GM19328 (cell line): ENCODE data around the gene DDX24.

Experiments
- ATAC-seq: cut with Tn5 transposase; IDR thresholded peaks from one replicate; pipeline ENCODE4 v1.9.1; 2021; ENCODE audit warnings: mild to moderate bottlenecking, moderate library complexity; ENCODE audit not compliant: unreplicated experiment

DDX24 gene, protein sequence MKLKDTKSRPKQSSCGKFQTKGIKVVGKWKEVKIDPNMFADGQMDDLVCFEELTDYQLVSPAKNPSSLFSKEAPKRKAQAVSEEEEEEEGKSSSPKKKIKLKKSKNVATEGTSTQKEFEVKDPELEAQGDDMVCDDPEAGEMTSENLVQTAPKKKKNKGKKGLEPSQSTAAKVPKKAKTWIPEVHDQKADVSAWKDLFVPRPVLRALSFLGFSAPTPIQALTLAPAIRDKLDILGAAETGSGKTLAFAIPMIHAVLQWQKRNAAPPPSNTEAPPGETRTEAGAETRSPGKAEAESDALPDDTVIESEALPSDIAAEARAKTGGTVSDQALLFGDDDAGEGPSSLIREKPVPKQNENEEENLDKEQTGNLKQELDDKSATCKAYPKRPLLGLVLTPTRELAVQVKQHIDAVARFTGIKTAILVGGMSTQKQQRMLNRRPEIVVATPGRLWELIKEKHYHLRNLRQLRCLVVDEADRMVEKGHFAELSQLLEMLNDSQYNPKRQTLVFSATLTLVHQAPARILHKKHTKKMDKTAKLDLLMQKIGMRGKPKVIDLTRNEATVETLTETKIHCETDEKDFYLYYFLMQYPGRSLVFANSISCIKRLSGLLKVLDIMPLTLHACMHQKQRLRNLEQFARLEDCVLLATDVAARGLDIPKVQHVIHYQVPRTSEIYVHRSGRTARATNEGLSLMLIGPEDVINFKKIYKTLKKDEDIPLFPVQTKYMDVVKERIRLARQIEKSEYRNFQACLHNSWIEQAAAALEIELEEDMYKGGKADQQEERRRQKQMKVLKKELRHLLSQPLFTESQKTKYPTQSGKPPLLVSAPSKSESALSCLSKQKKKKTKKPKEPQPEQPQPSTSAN

GRCh38 chr14:94080621-94081385 is at the start of gene DDX24, which contains the start of gene IFI27L1:
Gene DDX24, minus strand, starts transcription at chr14:94081202. Its CDS starts 1,460 bp downstream, at chr14:94079742.
Gene IFI27L1, plus strand, starts transcription at chr14:94081310. Its CDS starts 15,628 bp downstream, at chr14:94096938.
- ATAC-seq = peak; percentile 98

DNA sequence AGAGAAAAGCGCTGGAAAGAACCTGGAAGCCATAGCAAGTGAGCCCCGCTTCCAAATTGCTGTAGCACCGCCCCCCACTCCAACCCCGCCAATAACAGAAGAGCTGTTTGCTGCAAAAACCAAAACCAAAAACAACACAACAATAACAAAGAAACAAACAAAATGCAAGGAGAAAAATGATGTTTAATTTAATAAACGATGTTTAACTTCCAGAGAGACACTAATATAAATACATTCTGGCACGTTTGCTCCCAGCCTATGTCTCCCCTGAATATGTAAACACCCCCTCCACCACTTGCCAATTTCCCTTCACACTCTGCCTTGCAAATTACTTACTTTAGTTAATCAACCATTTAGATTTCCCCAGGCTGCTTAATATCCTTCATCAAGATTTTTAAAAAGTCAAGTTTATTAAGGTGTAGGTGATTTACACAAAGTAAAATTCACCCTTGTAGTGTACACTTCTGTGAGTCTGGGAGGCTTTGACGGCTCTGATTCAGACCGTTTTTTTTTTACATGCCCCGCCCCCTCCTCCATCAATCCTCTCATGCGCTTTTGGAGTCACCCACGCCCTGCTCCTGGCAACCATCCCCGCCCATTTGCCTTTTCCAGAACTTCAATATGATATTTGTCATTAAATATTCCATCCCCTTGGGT is 48.9 kb upstream of the DDX24 start:
- ATAC-seq = no peak

- peak; percentile 88 for ATAC-seq
Measured at GRCh38 chr14:94129111-94129757, 48.2 kb upstream of the DDX24 start, which contains the start of gene IFI27L2. Gene IFI27L2, minus strand, starts transcription at chr14:94129604. Its CDS starts 40 bp downstream, at chr14:94129564.

- no peak for ATAC-seq
Measured at GRCh38 chr14:94128216-94128839, 47.3 kb upstream of the DDX24 start.

GRCh38 chr14:94127330-94127729 is 46.3 kb upstream of the DDX24 start:
- no peak for ATAC-seq

- no peak for ATAC-seq
Measured at GRCh38 chr14:94126800-94127199, 45.8 kb upstream of the DDX24 start.

DNA sequence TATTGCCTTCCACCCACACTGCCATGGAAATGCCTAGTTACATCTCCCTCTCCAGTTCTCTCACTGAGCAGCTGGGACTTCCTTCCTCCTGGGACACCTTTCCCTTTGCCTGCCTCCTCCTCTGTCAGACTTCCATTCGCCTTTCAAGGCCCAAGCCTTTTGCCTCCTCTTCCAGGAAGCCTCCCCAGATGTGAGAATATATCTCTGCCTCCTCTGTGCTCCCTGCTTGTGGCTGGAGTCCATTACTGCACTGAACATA is 45.3 kb upstream of the DDX24 start:
- ATAC-seq = no peak

DNA sequence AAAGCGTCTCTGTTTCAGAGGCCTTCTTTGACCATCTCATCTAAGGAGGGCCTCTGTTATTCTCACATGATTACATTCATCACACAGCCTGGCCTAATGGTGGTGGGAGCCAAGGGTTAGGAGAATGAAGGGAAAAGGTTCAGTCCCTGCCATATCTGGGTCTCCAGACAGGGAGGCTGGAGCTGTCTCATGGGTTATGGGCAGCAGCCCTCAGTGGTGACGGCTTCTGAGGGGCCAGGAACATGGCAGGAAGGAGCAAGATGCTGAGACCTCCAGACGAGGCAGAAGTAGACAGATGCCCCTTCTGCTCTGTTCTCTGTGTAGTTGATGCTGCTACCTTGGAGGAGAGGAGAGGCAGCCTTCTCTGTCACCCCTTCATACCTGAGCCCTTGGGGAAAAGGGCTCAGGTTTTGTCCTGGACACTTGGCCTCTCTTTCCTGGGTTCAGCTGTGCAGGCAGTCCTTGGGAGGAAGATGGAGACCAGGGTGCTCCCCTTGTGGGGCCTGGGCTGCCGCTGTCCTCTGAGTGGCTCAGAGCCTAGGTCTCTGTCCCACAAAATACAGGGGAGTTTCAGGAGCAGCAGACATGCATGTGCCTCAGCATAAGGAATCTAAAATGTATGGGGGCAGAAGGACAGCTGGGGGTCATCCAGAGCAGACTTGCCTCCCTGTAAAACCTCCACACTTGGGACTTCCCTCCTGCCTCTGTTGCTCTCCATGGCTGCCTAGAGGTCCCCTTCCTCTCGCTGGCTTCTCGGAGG is 44.8 kb upstream of the DDX24 start:
- ATAC-seq = no peak

GRCh38 chr14:94124582-94125377 is 43.8 kb upstream of the DDX24 start:
- no peak for ATAC-seq

GRCh38 chr14:94123868-94124267 is 42.9 kb upstream of the DDX24 start:
- ATAC-seq = no peak

DNA sequence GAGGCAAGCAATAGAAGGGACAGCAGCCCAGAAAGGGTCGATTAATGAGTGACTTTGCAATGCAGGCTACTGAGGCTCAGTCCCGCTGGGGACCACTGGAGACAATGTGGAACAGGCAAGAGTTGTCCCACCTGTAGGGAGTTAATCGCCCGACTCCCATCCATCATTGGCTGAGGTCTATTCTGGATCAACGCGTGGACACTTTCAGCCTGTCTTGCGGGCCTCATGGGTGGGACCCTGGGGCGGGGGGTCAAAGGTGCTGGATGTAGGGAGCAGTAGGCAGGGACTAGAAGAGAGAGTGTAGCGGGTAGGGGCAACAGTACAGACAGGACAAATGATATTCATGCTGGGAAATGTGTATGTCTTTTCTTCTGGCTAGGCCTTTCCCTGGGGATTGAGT is 42.3 kb upstream of the DDX24 start:
- no peak for ATAC-seq

DNA sequence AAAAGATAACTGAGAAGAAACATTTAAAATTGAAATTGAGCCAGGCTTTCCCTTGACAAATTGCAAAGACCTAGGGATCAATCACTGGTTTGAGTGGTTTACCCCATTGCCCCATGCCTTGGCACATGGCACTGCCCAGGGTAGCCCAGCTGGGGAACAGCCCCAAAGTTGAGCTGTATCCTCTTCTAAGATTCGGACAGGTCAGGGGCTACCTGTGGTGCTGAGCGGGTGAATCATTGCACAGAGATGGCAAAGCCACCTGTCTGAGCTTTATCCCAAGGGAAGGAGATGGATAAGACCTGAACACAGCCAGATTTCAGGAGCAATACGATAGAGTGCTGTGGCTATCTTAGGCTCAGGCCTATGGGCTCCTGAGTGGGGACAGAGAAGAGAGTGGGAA is 41.4 kb upstream of the DDX24 start:
- no peak for ATAC-seq

- ATAC-seq = no peak
Measured at GRCh38 chr14:94121485-94121884, 40.5 kb upstream of the DDX24 start.

DNA sequence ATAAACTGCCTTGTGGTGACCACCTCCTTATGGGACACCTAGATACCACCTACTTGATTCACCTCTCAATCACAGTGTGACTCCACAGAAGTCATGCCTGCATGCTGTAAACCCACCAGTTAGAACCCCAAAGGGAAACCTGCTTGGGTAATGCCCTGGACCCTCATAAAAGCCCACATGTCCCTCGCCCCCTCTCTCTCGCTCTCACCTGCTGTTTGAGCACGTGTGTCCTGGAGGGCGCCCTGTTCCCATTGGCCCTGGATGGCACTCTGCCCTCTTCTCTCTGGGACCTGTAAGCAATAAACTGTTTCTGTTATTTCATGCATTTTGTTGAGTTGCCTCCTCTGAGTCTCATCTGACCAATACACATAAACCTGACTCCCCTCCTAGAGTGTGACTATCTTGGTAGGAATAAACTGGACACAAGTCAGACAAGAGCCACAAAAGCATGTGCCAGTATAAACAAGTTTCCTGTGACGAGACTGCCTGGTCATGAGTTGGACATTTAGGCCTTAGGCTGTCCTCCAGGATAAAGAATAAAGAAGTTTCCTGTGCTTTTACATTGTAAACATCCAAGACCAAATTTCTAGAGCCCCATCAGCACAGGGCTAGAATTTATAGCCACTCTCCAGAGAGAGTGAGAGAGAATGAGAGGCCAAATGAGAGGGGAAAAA is 39.8 kb upstream of the DDX24 start:
- ATAC-seq = no peak

DNA sequence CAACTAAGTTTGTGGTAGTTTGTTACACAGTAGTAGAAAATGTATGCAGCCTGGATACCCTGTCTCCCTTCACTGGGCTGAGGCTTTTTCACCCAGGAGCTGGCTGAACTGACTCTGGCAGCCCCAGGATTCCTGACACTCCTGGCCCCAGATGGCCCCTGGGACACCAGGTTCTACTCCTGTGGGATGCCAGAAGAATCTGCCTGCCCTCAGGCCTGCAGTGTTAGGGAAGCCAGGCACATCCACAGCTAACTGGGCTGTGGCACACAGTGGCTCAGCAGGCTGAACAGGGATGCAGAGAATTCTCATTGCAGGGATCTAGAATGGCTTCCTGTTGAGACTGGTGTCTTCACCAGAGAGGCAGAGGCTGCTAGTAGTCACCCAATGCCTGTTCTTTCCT is 38.1 kb upstream of the DDX24 start:
- no peak for ATAC-seq

DNA sequence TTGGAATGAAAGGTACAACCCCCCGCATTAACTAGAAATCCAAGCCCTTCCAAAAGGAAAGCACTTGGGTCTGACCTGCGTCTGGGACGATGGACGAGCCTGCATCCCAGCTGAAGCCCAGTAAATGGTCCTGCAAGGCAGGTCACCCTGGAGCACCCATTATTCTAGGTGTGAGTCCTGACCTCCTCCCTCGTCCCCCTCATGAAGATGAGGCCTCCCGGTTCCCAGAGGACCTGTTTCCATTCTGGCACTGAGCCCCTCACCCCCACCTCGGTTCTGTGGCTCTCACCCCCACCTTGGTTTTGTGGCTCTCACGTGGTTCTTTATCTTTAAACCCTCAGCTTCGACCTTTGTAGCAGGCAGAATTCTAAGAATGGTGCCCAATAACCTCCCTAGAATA is 36.9 kb upstream of the DDX24 start:
- ATAC-seq = no peak

GRCh38 chr14:94116701-94117100 is 35.7 kb upstream of the DDX24 start:
- ATAC-seq = no peak

GRCh38 chr14:94115631-94116030 is 34.6 kb upstream of the DDX24 start:
- no peak for ATAC-seq
